Stomach (tissue), 9 donors: ENCODE measurements around the gene PROB1. TPM values are rescaled to one million over a fixed set of nuclear protein-coding genes. Genes with fewer than 3 reads are reported as not detected.

Experiments used
- DNase-seq, 2 donors: peaks; one replicate each; pipeline versions ENCODE4 v3.0.0 to v3.0.0-alpha.2; 2013 to 2019
- H3K27ac ChIP-seq, 5 donors: fragments of 200-600 bp in 4 of 5; sonication (generic) in 4 of 5; one replicate each; pipeline ENCODE4 v1.5.1; 2013 to 2019; ENCODE audit warnings: mild to moderate bottlenecking in 1 of 5, moderate library complexity in 1 of 5
- H3K27me3 ChIP-seq, 3 donors: fragments of 200-600 bp; sonication (generic); one replicate each; pipeline ENCODE4 v1.5.1; 2017 to 2019; ENCODE audit warnings: mixed run types in 1 of 3
- H3K36me3 ChIP-seq, 4 donors: fragments of 200-600 bp; sonication (generic); 1 replicate in 3 of 4; 2 replicates in 1 of 4; pipeline ENCODE4 v1.5.1; 2016 to 2019
- H3K4me1 ChIP-seq, 4 donors: fragments of 200-600 bp; sonication (generic); one replicate each; pipeline ENCODE4 v1.5.1; 2016 to 2019
- H3K4me3 ChIP-seq, 4 donors: fragments of 200-600 bp; sonication (generic) in 3 of 4; one replicate each; pipeline ENCODE4 v1.5.1; 2016 to 2019; ENCODE audit warnings: mild to moderate bottlenecking in 1 of 4
- H3K9me3 ChIP-seq, 4 donors: fragments of 200-600 bp; sonication (generic); one replicate each; pipeline ENCODE4 v1.5.1; 2016 to 2019
- EP300 ChIP-seq: sonication (generic); formaldehyde crosslinking; IDR thresholded peaks from one replicate; pipeline ENCODE4 v1.6.1; 2017; ENCODE audit warnings: antibody characterized with exemption
- POLR2A ChIP-seq, 4 donors: fragments of 450-650 bp; IDR thresholded peaks; one replicate each; pipeline ENCODE4 v1.6.1; 2016; ENCODE audit warnings: antibody characterized with exemption in 4 of 4, control low read depth in 2 of 4, mild to moderate bottlenecking in 1 of 4, moderate library complexity in 1 of 4
- POLR2AphosphoS5 ChIP-seq, 3 donors: sonication (generic); formaldehyde crosslinking; IDR thresholded peaks; one replicate each; pipeline ENCODE4 v1.6.1; 2016; ENCODE audit warnings: antibody characterized with exemption in 3 of 3
- WGBS, 5 donors: extraction: QIAGEN DNeasy Blood & Tissue Kit in 3 of 5; methylation state at CpG; one replicate each; pipeline versions ENCODE4 v1.1.5 to v1.1.7; 2013 to 2018; 5-methylcytosine and 5-hydroxymethylcytosine counted together
- intact Hi-C: fragments of 100-400 bp; cut with DNase I; formaldehyde crosslinking; loops from one replicate; pipeline ENCODE4 v1.15.1; 2023; ENCODE audit warnings: low total_unique reads
- polyA plus RNA-seq, 3 donors: library from polyadenylated mRNA; stranded (reverse); fragments of 200-250 nt; gene quantifications; one replicate each; pipeline ENCODE4 v1.2.3, GENCODE V29; 2013
- total RNA-seq, 5 donors: library from RNA; depleted of rRNA; stranded (reverse); fragments of >200 nt; gene quantifications; one replicate each; pipeline versions ENCODE4 v1.1.0 to v1.2.3, GENCODE V29; 2014 to 2016
- TF ChIP-seq, protein P1 (sequence below), 7 experiments: fragments of 450-650 bp in 4 of 7; fragments of 200-600 bp in 3 of 7; sonication (generic) in 3 of 7; IDR thresholded peaks; one replicate each; pipeline ENCODE4 v1.5.1; 2016 to 2019; ENCODE audit warnings: antibody characterized with exemption in 7 of 7, control low read depth in 2 of 7, mild to moderate bottlenecking in 1 of 7
- donor health status: healthy with polysubstance abuse.
- donor health status: Bipolar disorder and iron deficiency.
- donor health status: healthy.

PROB1 gene
- total and polyA plus RNA-seq, 8 donors = 0.55 to 0.89 (median 0.73) TPM; not detected in 3

GRCh38 chr5:139368613-139369012, 26.3 kb downstream of the PROB1 start:
- Histone ChIP-seq H3K27me3 (no peaks in the 10 kb centered on the region), H3K4me1 (peaks cover 0 to 12% (median 2%) of the 10 kb centered on the region in 4 donors), H3K4me3 (no peak overlapping the region), H3K36me3 (peaks cover 45 to 100% (median 95%) of the 10 kb centered on the region in 4 donors), H3K27ac (no peak overlapping the region), H3K9me3 (no peaks in the 10 kb centered on the region)
- no peak for DNase-seq
- TF ChIP-seq EP300 (no peak), POLR2A (IDR thresholded peaks at IDR 0.05) (no peak), POLR2AphosphoS5 (IDR thresholded peaks at IDR 0.05) (no peak)
- TF ChIP-seq, protein P1, sequence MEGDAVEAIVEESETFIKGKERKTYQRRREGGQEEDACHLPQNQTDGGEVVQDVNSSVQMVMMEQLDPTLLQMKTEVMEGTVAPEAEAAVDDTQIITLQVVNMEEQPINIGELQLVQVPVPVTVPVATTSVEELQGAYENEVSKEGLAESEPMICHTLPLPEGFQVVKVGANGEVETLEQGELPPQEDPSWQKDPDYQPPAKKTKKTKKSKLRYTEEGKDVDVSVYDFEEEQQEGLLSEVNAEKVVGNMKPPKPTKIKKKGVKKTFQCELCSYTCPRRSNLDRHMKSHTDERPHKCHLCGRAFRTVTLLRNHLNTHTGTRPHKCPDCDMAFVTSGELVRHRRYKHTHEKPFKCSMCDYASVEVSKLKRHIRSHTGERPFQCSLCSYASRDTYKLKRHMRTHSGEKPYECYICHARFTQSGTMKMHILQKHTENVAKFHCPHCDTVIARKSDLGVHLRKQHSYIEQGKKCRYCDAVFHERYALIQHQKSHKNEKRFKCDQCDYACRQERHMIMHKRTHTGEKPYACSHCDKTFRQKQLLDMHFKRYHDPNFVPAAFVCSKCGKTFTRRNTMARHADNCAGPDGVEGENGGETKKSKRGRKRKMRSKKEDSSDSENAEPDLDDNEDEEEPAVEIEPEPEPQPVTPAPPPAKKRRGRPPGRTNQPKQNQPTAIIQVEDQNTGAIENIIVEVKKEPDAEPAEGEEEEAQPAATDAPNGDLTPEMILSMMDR (IDR thresholded peaks at IDR 0.05) = no peak
- 64 to 82% (median 78%) methylated on average over 2 of the region's 2 CpGs for WGBS, 5 donors
- intact Hi-C loops = no loop called here

DNA sequence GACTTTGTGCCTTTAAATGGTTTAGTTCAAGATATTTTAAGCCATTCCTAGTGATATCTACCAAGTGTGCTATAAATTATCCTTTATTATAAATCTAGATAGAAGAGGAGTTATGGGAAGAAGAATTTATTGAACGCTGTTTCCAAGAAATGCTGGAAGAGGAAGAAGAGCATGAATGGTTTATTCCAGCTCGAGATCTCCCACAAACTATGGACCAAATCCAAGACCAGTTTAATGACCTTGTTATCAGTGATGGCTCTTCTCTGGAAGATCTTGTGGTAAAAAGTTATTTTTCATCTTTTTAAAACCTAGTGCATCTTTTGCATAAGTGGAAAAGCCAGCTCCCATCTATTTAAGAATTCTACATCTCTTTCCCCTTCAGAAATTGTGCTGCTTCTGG, 30.4 kb downstream of the PROB1 start:
- Histone ChIP-seq H3K27me3 (no peaks in the 10 kb centered on the region), H3K36me3 (peaks cover 40 to 69% (median 64%) of the 10 kb centered on the region in 4 donors), H3K9me3 (no peaks in the 10 kb centered on the region), H3K4me3 (no peak overlapping the region), H3K4me1 (peaks cover 0 to 16% (median 4%) of the 10 kb centered on the region in 4 donors), H3K27ac (no peak overlapping the region)
- intact Hi-C loops = no loop called here
- TF ChIP-seq, protein P1 (IDR thresholded peaks at IDR 0.05) = no peak
- TF ChIP-seq EP300 = no peak
- TF ChIP-seq POLR2AphosphoS5 (IDR thresholded peaks at IDR 0.05) = no peak
- no peak for TF ChIP-seq POLR2A (IDR thresholded peaks at IDR 0.05)
- no peak for DNase-seq
- WGBS, 5 donors = 80 to 89% (median 86%) methylated on average over 2 of the region's 2 CpGs

DNA sequence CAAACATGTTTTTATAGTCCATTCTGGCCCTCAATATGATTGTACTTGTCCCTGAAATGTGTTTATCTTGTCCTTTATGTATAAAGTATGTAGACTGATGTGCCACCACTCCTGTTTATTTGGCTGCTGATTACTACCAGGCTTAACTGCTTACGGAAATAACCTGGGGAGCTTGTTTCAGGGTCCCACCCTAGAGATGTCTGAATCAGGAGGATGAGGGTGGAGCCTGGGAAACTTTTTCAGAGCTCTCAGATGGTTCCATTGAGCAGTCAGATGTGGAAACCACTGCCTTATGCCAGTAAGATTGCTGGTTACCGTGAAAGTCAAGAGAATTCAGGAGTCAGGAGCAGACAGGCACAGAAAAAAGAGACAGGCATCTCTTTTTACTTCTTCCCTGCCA, 31.0 kb downstream of the PROB1 start:
- WGBS, 5 donors = 77 to 83% (median 80%) methylated on average over 2 of the region's 2 CpGs
- Histone ChIP-seq H3K4me1 (peaks cover 0 to 16% (median 4%) of the 10 kb centered on the region in 4 donors), H3K27ac (no peak overlapping the region), H3K4me3 (no peak overlapping the region), H3K9me3 (no peaks in the 10 kb centered on the region), H3K27me3 (no peaks in the 10 kb centered on the region), H3K36me3 (peaks cover 40 to 64% (median 59%) of the 10 kb centered on the region in 4 donors)
- TF ChIP-seq EP300 (no peak), POLR2A (IDR thresholded peaks at IDR 0.05) (no peak), POLR2AphosphoS5 (IDR thresholded peaks at IDR 0.05) (no peak)
- TF ChIP-seq, protein P1 (IDR thresholded peaks at IDR 0.05) = no peak
- intact Hi-C loops = no loop called here
- no peak for DNase-seq

DNA sequence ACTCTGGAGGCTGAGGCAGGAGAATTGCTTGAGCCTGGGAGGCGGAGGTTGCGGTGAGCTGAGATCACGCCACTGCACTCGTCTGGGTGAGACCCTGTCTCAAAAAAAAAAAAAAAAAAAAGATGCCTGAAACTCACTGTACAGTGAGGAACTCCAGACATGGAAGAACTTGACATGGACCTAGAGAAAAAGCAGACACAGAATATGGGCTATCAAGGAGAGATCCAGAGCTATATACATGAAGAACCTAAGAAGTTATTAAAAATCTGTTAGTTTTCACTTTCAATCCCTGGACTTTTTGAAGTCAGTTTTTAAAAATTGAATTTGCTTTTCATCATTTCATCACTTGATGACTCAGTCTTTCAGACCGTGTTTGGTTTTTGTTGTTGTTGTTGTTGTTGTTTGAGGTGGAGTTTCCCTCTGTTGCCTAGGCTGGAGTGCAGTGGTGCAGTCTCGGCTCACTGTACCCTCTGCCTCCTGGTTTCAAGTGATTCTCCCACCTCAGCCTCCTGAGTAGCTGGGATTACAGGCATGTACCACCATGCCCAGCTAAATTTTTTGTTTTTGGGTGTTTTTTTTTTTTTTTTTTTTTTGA, 33.0 kb downstream of the PROB1 start:
- intact Hi-C loops = no loop called here
- peaks cover 31 to 44% (median 39%) of the 10 kb centered on the region in 4 donors for H3K36me3 ChIP-seq
- no peak for DNase-seq
- no peak overlapping the region for H3K4me3 ChIP-seq
- peaks cover 0 to 26% (median 15%) of the 10 kb centered on the region in 4 donors for H3K4me1 ChIP-seq
- no peak overlapping the region for H3K27ac ChIP-seq
- no peaks in the 10 kb centered on the region for H3K27me3 ChIP-seq
- 74 to 86% (median 85%) methylated on average over 6 of the region's 6 CpGs for whole genome bisulfite sequencing, 5 donors
- TF ChIP-seq EP300 (no peak), POLR2A (IDR thresholded peaks at IDR 0.05) (no peak), POLR2AphosphoS5 (IDR thresholded peaks at IDR 0.05) (no peak)
- TF ChIP-seq, protein P1 (IDR thresholded peaks at IDR 0.05) = no peak
- H3K9me3 ChIP-seq = no peaks in the 10 kb centered on the region
